Measurements from ENCODE around the gene TMEM273.

DNA sequence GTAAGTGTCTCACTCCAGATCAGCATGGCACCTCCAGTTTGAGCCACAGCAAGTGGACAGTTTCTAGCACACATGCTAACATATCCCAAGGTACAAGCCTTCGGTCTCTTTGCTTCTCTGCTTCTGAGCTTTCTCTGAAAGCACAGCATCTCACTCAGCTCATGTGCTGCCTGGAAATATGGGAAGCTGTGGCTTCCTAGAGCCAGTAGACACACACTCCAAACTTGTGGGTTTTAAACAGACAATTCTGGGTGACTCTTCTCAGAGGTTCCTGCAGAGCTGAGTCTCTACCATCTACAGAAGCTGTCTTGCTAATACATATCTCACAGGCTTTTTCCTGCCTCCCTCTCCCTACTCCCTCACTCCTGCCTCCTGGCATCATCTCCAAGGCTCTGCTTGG, 23.9 kb upstream of the TMEM273 start:
- TF ChIP-seq, protein P1, sequence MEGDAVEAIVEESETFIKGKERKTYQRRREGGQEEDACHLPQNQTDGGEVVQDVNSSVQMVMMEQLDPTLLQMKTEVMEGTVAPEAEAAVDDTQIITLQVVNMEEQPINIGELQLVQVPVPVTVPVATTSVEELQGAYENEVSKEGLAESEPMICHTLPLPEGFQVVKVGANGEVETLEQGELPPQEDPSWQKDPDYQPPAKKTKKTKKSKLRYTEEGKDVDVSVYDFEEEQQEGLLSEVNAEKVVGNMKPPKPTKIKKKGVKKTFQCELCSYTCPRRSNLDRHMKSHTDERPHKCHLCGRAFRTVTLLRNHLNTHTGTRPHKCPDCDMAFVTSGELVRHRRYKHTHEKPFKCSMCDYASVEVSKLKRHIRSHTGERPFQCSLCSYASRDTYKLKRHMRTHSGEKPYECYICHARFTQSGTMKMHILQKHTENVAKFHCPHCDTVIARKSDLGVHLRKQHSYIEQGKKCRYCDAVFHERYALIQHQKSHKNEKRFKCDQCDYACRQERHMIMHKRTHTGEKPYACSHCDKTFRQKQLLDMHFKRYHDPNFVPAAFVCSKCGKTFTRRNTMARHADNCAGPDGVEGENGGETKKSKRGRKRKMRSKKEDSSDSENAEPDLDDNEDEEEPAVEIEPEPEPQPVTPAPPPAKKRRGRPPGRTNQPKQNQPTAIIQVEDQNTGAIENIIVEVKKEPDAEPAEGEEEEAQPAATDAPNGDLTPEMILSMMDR (IDR thresholded peaks at IDR 0.05) = no peak
- TF ChIP-seq POLR2A (IDR thresholded peaks at IDR 0.05) = no peak
- TF ChIP-seq EP300 (IDR thresholded peaks at IDR 0.05) = no peak

All from stomach (tissue), 4 donors.